GM23338 (cell line): Measurements from ENCODE around the gene VSIG10. TPM values are rescaled to one million over a fixed set of nuclear protein-coding genes. Genes with fewer than 3 reads are reported as not detected.

Experiments used
- ATAC-seq: fragments of 200-7000 bp; cut with Tn5 transposase; 3 replicates; pipeline ENCODE4 v1.9.1; 2020
- DNase-seq: peaks from one replicate; pipeline ENCODE4 v3.0.0-alpha.2; 2015; ENCODE audit warnings: low spot score
- H2AFZ ChIP-seq: fragments of 200-600 bp; sonication (generic); 2 replicates; pipeline ENCODE4 v1.8.0; 2016; ENCODE audit warnings: antibody characterized with exemption, mild to moderate bottlenecking, moderate library complexity
- H3F3A ChIP-seq: fragments of 200-600 bp; sonication (generic); replicated peaks from 2 replicates; pipeline ENCODE4 v1.8.0; 2017; ENCODE audit warnings: antibody characterized with exemption, mixed run types, low read depth
- H3K27ac ChIP-seq: fragments of 200-600 bp; sonication (generic); 2 replicates; pipeline ENCODE4 v1.6.1; 2016; ENCODE audit warnings: low read depth
- H3K27me3 ChIP-seq: fragments of 200-600 bp; sonication (generic); 2 replicates; pipeline ENCODE4 v1.8.0; 2016; ENCODE audit warnings: mild to moderate bottlenecking, mixed run types, moderate library complexity; ENCODE audit not compliant: insufficient read depth
- H3K36me3 ChIP-seq: fragments of 200-600 bp; sonication (generic); 2 replicates; pipeline ENCODE4 v1.8.0; 2016; ENCODE audit warnings: mild to moderate bottlenecking; ENCODE audit not compliant: insufficient read depth
- H3K4me1 ChIP-seq: fragments of 200-600 bp; sonication (generic); 2 replicates; pipeline ENCODE4 v1.8.0; 2016; ENCODE audit warnings: mild to moderate bottlenecking, moderate library complexity; ENCODE audit not compliant: insufficient read depth
- H3K4me2 ChIP-seq: fragments of 200-600 bp; sonication (generic); 2 replicates; pipeline ENCODE4 v1.7.1; 2017; ENCODE audit warnings: mixed run types
- H3K4me3 ChIP-seq: fragments of 200-600 bp; sonication (generic); 2 replicates; pipeline ENCODE4 v1.6.1; 2016; ENCODE audit warnings: mixed run types
- H3K79me2 ChIP-seq: fragments of 200-600 bp; sonication (generic); replicated peaks from 2 replicates; pipeline ENCODE4 v1.8.0; 2017; ENCODE audit warnings: mild to moderate bottlenecking; ENCODE audit not compliant: insufficient read depth
- H3K9me2 ChIP-seq: fragments of 200-600 bp; sonication (generic); 2 replicates; pipeline ENCODE4 v1.8.0; 2017; ENCODE audit not compliant: insufficient read depth
- H4K20me1 ChIP-seq: fragments of 200-600 bp; sonication (generic); replicated peaks from 2 replicates; pipeline ENCODE4 v1.8.0; 2017; ENCODE audit warnings: mild to moderate bottlenecking; ENCODE audit not compliant: insufficient read depth
- H3K27ac Mint-ChIP-seq: 2 replicates; pipeline ENCODE4 v1.8.0; 2020; ENCODE audit warnings: inconsistent platforms, mild to moderate bottlenecking, moderate library complexity, mixed read lengths
- H3K27me3 Mint-ChIP-seq: 3 replicates; pipeline ENCODE4 v1.8.0; 2022; ENCODE audit warnings: low read depth, mild to moderate bottlenecking, moderate library complexity, mixed read lengths, inconsistent platforms; ENCODE audit not compliant: insufficient read depth, poor library complexity
- H3K36me3 Mint-ChIP-seq: 3 replicates; pipeline ENCODE4 v1.8.0; 2021; ENCODE audit warnings: low read depth, mild to moderate bottlenecking, inconsistent platforms, moderate library complexity, mixed read lengths
- H3K4me1 Mint-ChIP-seq: 3 replicates; pipeline ENCODE4 v1.8.0; 2020; ENCODE audit warnings: mild to moderate bottlenecking, inconsistent platforms, mixed read lengths
- H3K4me3 Mint-ChIP-seq: 3 replicates; pipeline ENCODE4 v1.8.0; 2021; ENCODE audit warnings: moderate library complexity, mild to moderate bottlenecking, inconsistent platforms, mixed read lengths
- H3K9me3 Mint-ChIP-seq: 3 replicates; pipeline ENCODE4 v1.8.0; 2020; ENCODE audit warnings: moderate library complexity, mild to moderate bottlenecking, inconsistent platforms, mixed read lengths
- CREB1 ChIP-seq: fragments of 250-450 bp; sonication (Bioruptor Pico); IDR thresholded peaks from 2 replicates; pipeline ENCODE4 v1.5.0; 2020; ENCODE audit warnings: low read depth, mild to moderate bottlenecking, moderate library complexity
- CTCF ChIP-seq, 2 experiments: fragments of 200-600 bp in 1 of 2; sonication (generic) in 1 of 2; conservative IDR thresholded peaks; 2 replicates each; pipeline versions ENCODE4 v1.5.1 to v1.6.1; 2016 to 2017; ENCODE audit warnings: antibody characterized with exemption in 2 of 2, low read depth in 2 of 2, mild to moderate bottlenecking in 2 of 2, moderate library complexity in 1 of 2
- ETS1 ChIP-seq: IDR thresholded peaks from 2 replicates; pipeline ENCODE4 v1.6.1; 2016; ENCODE audit warnings: antibody characterized with exemption
- EZH2 ChIP-seq: fragments of 200-600 bp; sonication (generic); IDR thresholded peaks from one replicate; pipeline ENCODE4 v1.8.0; 2017; ENCODE audit warnings: antibody characterized with exemption, mild to moderate bottlenecking, low read depth; ENCODE audit not compliant: unreplicated experiment
- EZH2phosphoT487 ChIP-seq: fragments of 200-600 bp; sonication (generic); IDR thresholded peaks from one replicate; pipeline ENCODE4 v1.8.1; 2018; ENCODE audit warnings: antibody characterized with exemption; ENCODE audit not compliant: unreplicated experiment
- JUNB ChIP-seq: IDR thresholded peaks from one replicate; pipeline ENCODE4 v1.6.1; 2016; ENCODE audit warnings: antibody characterized with exemption; ENCODE audit not compliant: unreplicated experiment
- NANOG ChIP-seq: IDR thresholded peaks from 2 replicates; pipeline ENCODE4 v1.6.1; 2016; ENCODE audit warnings: antibody characterized with exemption, borderline replicate concordance
- POLR2AphosphoS5 ChIP-seq: IDR thresholded peaks from 2 replicates; pipeline ENCODE4 v1.6.1; 2016; ENCODE audit warnings: antibody characterized with exemption, low read depth
- REST ChIP-seq: IDR thresholded peaks from one replicate; pipeline ENCODE4 v1.6.1; 2018; ENCODE audit warnings: antibody characterized with exemption; ENCODE audit not compliant: unreplicated experiment
- STAT1 ChIP-seq: IDR thresholded peaks from one replicate; pipeline ENCODE4 v1.6.1; 2016; ENCODE audit warnings: antibody characterized with exemption; ENCODE audit not compliant: unreplicated experiment
- ZNF114 ChIP-seq: fragments of 250-450 bp; sonication (Bioruptor Pico); IDR thresholded peaks from 2 replicates; pipeline ENCODE4 v1.5.0; 2020; ENCODE audit warnings: mild to moderate bottlenecking, moderate library complexity
- ZNF331 ChIP-seq: fragments of 250-450 bp; sonication (Bioruptor Pico); IDR thresholded peaks from 2 replicates; pipeline ENCODE4 v1.5.0; 2020; ENCODE audit warnings: low read depth, mild to moderate bottlenecking, moderate library complexity
- ZNF462 ChIP-seq: fragments of 250-450 bp; sonication (Bioruptor Pico); IDR thresholded peaks from 2 replicates; pipeline ENCODE4 v1.5.0; 2020; ENCODE audit warnings: mild to moderate bottlenecking, moderate library complexity
- polyA plus RNA-seq: library from polyadenylated mRNA; unstranded; fragments of >200 nt; fragmentation: Nextera tagmentation; extraction: Ambion mirVana; gene quantifications from 2 replicates; pipeline ENCODE4 v1.2.1, GENCODE V29; 2016
- total RNA-seq: library from RNA; depleted of rRNA; stranded (reverse); fragments of >200 nt; shearing (Covaris generic); gene quantifications from 2 replicates; pipeline ENCODE4 v1.2.3, GENCODE V29; 2014

The VSIG10 gene
- total and polyA plus RNA-seq, 2 experiments from 2014 or later, result 52.1 to 98.5 TPM

GRCh38 chr12:118053071-118053985, 50.5 kb downstream of the VSIG10 start:
- Histone ChIP-seq H3K79me2 (peaks cover 61% of the 10 kb centered on the region), H2AFZ (no peak overlapping the region), H3K27me3 (no peaks in the 10 kb centered on the region), H3K4me2 (no peak overlapping the region), H4K20me1 (peaks cover 17% of the 10 kb centered on the region; the same call in 1 of the 2 replicates), H3K4me3 (no peak overlapping the region), H3F3A (peaks cover 17% of the 10 kb centered on the region; the same call in 1 of the 2 replicates), H3K27ac (peak overlapping the region; percentile 18; the same call in 1 of the 2 replicates), H3K36me3 (peaks cover 19% of the 10 kb centered on the region; the same call in 1 of the 2 replicates), H3K4me1 (no peaks in the 10 kb centered on the region), H3K9me2 (no peaks in the 10 kb centered on the region)
- H3K36me3 Mint-ChIP-seq, result peaks cover 45% of the 10 kb centered on the region
- H3K27me3 Mint-ChIP-seq, result peaks cover 2% of the 10 kb centered on the region
- ATAC-seq (no peak), DNase-seq (no peak)
- peak overlapping the region; percentile 8; the same call in 1 of the 2 replicates for H3K27ac Mint-ChIP-seq
- no peak for TF ChIP-seq POLR2AphosphoS5
- no peak for TF ChIP-seq JUNB
- no peak for TF ChIP-seq CREB1 (CRISPR knock-in tag)
- TF ChIP-seq EZH2phosphoT487, result no peak
- no peak for TF ChIP-seq NANOG
- TF ChIP-seq ZNF462, result no peak
- TF ChIP-seq EZH2, result no peak
- TF ChIP-seq REST, result no peak
- no peak for TF ChIP-seq CTCF (conservative IDR thresholded peaks at IDR 0.05; ENCODE audit: low read depth in 2 of 2)
- no peak for TF ChIP-seq ETS1
- TF ChIP-seq ZNF331 (CRISPR knock-in tag), result no peak
- no peak for TF ChIP-seq ZNF114 (CRISPR knock-in tag)
- TF ChIP-seq STAT1, result no peak
- no peak overlapping the region for H3K4me3 Mint-ChIP-seq
- peaks cover 19% of the 10 kb centered on the region for H3K4me1 Mint-ChIP-seq
- H3K9me3 Mint-ChIP-seq, result no peaks in the 10 kb centered on the region
